Endodermal cell (in vitro differentiated cells): ENCODE measurements around the gene BCL11B. TPM values are rescaled to one million over a fixed set of nuclear protein-coding genes. Genes with fewer than 3 reads are reported as not detected.

Source experiments
- DNase-seq: peaks from one replicate; pipeline ENCODE4 v3.0.0-alpha.2; 2017
- H3K27ac ChIP-seq: 2 replicates; pipeline ENCODE4 v1.5.1; 2013; ENCODE audit warnings: mild to moderate bottlenecking, low read depth, low read length, moderate library complexity
- H3K27me3 ChIP-seq: 2 replicates; pipeline ENCODE4 v1.6.1; 2013; ENCODE audit warnings: mild to moderate bottlenecking, low read length, moderate library complexity; ENCODE audit not compliant: insufficient read depth, control insufficient read depth, poor library complexity, severe bottlenecking
- H3K36me3 ChIP-seq: 2 replicates; pipeline ENCODE4 v1.7.0; 2013; ENCODE audit warnings: mild to moderate bottlenecking, low read length, moderate library complexity; ENCODE audit not compliant: control insufficient read depth, insufficient read depth
- H3K4me1 ChIP-seq: one replicate; pipeline ENCODE4 v1.7.0; 2013; ENCODE audit warnings: low read length; ENCODE audit not compliant: control insufficient read depth, insufficient read depth
- H3K4me3 ChIP-seq: 2 replicates; pipeline ENCODE4 v1.5.1; 2013; ENCODE audit warnings: mild to moderate bottlenecking, low read length, moderate library complexity
- H3K9ac ChIP-seq: 2 replicates; pipeline ENCODE4 v1.6.1; 2013; ENCODE audit warnings: mild to moderate bottlenecking, low read length, moderate library complexity; ENCODE audit not compliant: poor library complexity, severe bottlenecking; ENCODE audit errors: extremely low read depth
- H3K9me3 ChIP-seq: 2 replicates; pipeline ENCODE4 v1.6.1; 2013; ENCODE audit warnings: mild to moderate bottlenecking, low read length, moderate library complexity; ENCODE audit not compliant: control insufficient read depth
- H3K27ac Mint-ChIP-seq: 2 replicates; pipeline ENCODE4 v1.8.0; 2020; ENCODE audit warnings: mixed read lengths
- H3K27me3 Mint-ChIP-seq: 2 replicates; pipeline ENCODE4 v1.8.0; 2021; ENCODE audit warnings: mild to moderate bottlenecking, mixed read lengths; ENCODE audit not compliant: insufficient read depth
- H3K36me3 Mint-ChIP-seq: 2 replicates; pipeline ENCODE4 v1.8.0; 2020; ENCODE audit warnings: low read depth, mixed read lengths
- H3K4me1 Mint-ChIP-seq: 2 replicates; pipeline ENCODE4 v1.8.0; 2020; ENCODE audit warnings: mixed read lengths
- H3K4me3 Mint-ChIP-seq: 2 replicates; pipeline ENCODE4 v1.8.0; 2020; ENCODE audit warnings: mild to moderate bottlenecking, moderate library complexity, mixed read lengths
- H3K9me3 Mint-ChIP-seq: 2 replicates; pipeline ENCODE4 v1.8.0; 2020; ENCODE audit warnings: mild to moderate bottlenecking, mixed read lengths
- CTCF ChIP-seq: fragments of 200-600 bp; sonication (generic); conservative IDR thresholded peaks from 2 replicates; pipeline ENCODE4 v1.5.0; 2021; ENCODE audit warnings: antibody characterized with exemption, mild to moderate bottlenecking
- WGBS, 2 experiments: methylation state at CpG; one replicate each; pipeline versions ENCODE4 v1.1.5 to v1.1.7; 2013; ENCODE audit warnings: missing lambda C conversion rate in 2 of 2, mixed read lengths in 1 of 2; ENCODE audit not compliant: insufficient coverage in 1 of 2, insufficient read length in 1 of 2; 5-methylcytosine and 5-hydroxymethylcytosine counted together
- total RNA-seq, 2 donors: library from RNA; stranded (reverse); fragmentation: NEBNext Ultra II Directional in 1 of 2; extraction: Animal tissue kit (Norgen Biotek cat#: 25700) in 1 of 2; gene quantifications; 2 replicates in 1 of 2; 3 replicates in 1 of 2; pipeline ENCODE4 v1.2.1, GENCODE V29; 2021

Gene BCL11B
- total RNA-seq, 2 donors from 2014 or later = 5.7 to 6.0 TPM

- no peaks in the 10 kb centered on the region for H3K36me3 ChIP-seq
- Mint-ChIP-seq H3K27me3 (peaks cover 2% of the 10 kb centered on the region), H3K27ac (peak overlapping the region; percentile 91), H3K36me3 (no peaks in the 10 kb centered on the region), H3K9me3 (no peaks in the 10 kb centered on the region), H3K4me1 (peaks cover 64% of the 10 kb centered on the region), H3K4me3 (peak overlapping the region; percentile 71)
- H3K4me1 ChIP-seq = peaks cover 24% of the 10 kb centered on the region
- TF ChIP-seq CTCF = no peak
- WGBS, 2 experiments = 0 to 1% methylated on average over 5 to 83 of the region's 83 CpGs
- H3K4me3 ChIP-seq = peak overlapping the region; percentile 78
- DNase-seq = peak; percentile 94
- H3K27ac ChIP-seq = peak overlapping the region; percentile 91
- no peaks in the 10 kb centered on the region for H3K27me3 ChIP-seq
- no peaks in the 10 kb centered on the region for H3K9me3 ChIP-seq
- peak overlapping the region; percentile 66 for H3K9ac ChIP-seq
Measured at GRCh38 chr14:99245564-99246511, 26.2 kb downstream of the BCL11B start.

GRCh38 chr14:99244941-99245563 lies 26.9 kb downstream of the BCL11B start:
- Mint-ChIP-seq H3K36me3 (no peaks in the 10 kb centered on the region), H3K27me3 (peaks cover 2% of the 10 kb centered on the region), H3K27ac (peak overlapping the region; percentile 91), H3K4me1 (peaks cover 70% of the 10 kb centered on the region), H3K4me3 (peak overlapping the region; percentile 71), H3K9me3 (no peaks in the 10 kb centered on the region)
- peak overlapping the region; percentile 78 for H3K4me3 ChIP-seq
- no peaks in the 10 kb centered on the region for H3K36me3 ChIP-seq
- peak overlapping the region; percentile 66 for H3K9ac ChIP-seq
- H3K27me3 ChIP-seq = no peaks in the 10 kb centered on the region
- H3K27ac ChIP-seq = peak overlapping the region; percentile 91
- DNase-seq = no peak
- TF ChIP-seq CTCF = no peak
- H3K4me1 ChIP-seq = peaks cover 24% of the 10 kb centered on the region
- no peaks in the 10 kb centered on the region for H3K9me3 ChIP-seq
- 21 to 44% methylated on average over 8 to 15 of the region's 15 CpGs for WGBS, 2 experiments

- Histone ChIP-seq H3K4me3 (peak overlapping the region; percentile 78), H3K4me1 (peaks cover 24% of the 10 kb centered on the region), H3K36me3 (no peaks in the 10 kb centered on the region), H3K9ac (peak overlapping the region; percentile 66), H3K27me3 (no peaks in the 10 kb centered on the region), H3K9me3 (no peaks in the 10 kb centered on the region), H3K27ac (no peak overlapping the region)
- Mint-ChIP-seq H3K27ac (peak overlapping the region; percentile 91), H3K27me3 (peaks cover 2% of the 10 kb centered on the region), H3K4me1 (peaks cover 74% of the 10 kb centered on the region), H3K36me3 (no peaks in the 10 kb centered on the region), H3K4me3 (peak overlapping the region; percentile 71), H3K9me3 (no peaks in the 10 kb centered on the region)
- DNase-seq = no peak
- TF ChIP-seq CTCF = no peak
- 88 to 96% methylated on average over 9 to 15 of the region's 16 CpGs for WGBS, 2 experiments
Measured at GRCh38 chr14:99244367-99244901, 27.6 kb downstream of the BCL11B start.
